GM21360 (cell line): ENCODE measurements around the gene MRPL12.

ENCODE experiments used
- ATAC-seq: cut with Tn5 transposase; IDR thresholded peaks from one replicate; pipeline ENCODE4 v1.9.1; 2021; ENCODE audit warnings: mild to moderate bottlenecking, moderate library complexity; ENCODE audit not compliant: unreplicated experiment

MRPL12 gene

DNA sequence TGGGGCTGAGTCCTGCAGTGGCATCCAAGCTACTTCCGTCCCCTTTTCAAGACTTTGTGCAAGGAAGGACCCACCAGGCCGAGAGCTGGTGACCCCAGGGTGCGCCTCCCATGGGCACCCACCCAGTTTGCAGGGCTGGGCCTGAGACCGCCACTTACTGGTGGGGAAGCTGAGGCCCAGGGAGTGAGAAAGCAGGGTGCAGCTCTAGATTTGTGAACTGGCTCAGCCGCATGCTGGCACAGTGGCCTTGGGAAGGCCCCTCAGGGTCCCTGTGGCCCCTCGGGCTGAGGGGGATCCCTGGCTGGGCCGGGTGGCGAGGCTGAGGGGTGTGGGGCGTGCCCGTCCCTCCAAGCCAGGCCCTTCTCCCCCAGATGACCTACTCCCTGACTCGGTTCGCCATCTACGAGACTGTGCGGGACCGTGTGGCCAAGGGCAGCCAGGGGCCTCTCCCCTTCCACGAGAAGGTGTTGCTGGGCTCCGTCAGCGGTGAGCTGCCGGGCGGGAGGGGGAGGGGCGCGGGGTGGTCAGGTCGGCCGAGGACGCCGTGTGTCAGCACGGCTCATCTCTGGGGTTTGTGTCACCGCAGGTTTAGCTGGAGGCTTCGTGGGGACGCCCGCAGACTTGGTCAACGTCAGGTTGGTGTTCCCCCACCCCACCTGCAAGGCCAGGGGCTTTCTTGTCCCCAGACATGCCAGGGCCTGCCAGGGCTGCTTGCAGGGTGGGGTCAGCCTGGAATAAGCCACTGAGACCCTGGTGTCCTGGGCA, 12.1 kb downstream of the MRPL12 start:
- no peak for ATAC-seq

DNA sequence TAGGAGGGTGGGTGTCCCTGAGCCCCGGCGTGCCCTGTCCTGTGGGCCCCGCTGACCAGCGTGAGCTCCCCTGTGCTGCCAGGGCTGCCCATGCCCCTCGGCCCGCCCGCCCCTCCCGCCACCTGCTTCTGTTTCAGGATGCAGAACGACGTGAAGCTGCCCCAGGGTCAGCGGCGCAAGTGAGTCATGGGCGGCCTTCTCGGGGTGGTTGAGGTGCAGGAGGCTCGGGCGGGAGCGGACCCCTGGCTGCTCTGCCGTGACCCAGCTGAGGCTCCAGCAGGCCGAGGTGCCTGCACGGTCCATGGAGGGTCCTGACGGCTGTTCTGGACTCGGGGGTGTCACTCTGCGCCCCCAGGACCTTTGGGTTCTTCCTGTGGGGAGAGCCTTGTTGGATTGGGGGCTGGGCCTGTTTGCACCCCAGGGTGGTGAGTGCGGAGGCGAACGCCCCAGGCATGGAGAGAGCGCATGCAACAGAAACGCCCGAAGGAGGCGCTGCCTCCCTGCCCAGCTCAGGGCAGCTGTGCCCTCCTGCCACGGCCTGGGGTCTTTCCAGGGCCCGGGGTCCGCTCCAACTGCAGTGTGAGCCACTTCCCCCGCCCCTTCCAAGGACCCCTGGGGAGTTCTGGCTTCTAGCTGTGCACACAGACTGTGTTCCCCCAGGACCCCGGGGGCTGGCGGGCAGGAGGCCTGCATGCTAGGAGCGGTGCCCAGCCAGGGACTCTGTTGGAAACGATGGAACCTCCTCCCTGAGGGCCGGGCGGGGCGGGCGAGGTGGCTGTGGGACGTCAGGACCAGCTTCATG, 12.9 kb downstream of the MRPL12 start:
- ATAC-seq = no peak

DNA sequence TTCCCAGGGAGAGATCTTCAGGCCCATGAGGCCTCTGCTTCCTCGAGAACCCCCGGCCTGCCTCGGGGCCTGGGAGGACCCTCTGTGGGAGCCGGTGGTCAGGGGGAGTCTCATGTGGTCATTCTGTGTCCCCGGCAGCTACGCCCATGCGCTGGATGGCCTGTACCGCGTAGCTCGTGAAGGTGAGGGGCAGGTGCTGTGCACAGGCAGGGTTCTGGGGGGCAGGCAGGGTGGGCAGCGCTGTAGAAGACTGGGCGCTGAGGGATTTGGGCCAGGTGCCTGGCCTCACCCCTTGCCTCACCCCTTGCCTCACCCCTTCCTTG, 13.5 kb downstream of the MRPL12 start:
- ATAC-seq = no peak

GRCh38 chr17:81717049-81717765, 14.0 kb downstream of the MRPL12 start:
- no peak for ATAC-seq

DNA sequence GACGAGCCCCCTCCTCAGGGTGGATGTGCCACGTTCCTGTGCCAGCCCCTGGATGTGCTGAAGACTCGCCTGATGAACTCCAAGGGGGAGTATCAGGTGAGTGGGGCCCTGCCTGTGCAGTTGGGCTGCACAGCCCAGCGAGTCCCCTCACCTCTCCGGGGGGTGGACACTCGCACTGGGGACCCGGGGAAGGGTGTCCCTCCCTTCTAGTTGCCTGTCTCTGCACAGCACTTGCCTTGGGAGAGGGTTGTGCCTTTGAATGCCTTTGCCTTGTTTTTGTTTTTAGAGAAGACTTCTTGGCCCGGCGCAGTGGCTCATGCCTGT, 14.6 kb downstream of the MRPL12 start:
- no peak for ATAC-seq

- ATAC-seq = no peak
Measured at GRCh38 chr17:81719410-81720266, 16.5 kb downstream of the MRPL12 start.

- no peak for ATAC-seq
Measured at GRCh38 chr17:81720267-81721071, 17.3 kb downstream of the MRPL12 start.

GRCh38 chr17:81722184-81723120, 19.3 kb downstream of the MRPL12 start:
- ATAC-seq = no peak

GRCh38 chr17:81723651-81724209, 20.6 kb downstream of the MRPL12 start:
- no peak for ATAC-seq

- ATAC-seq = no peak
Measured at GRCh38 chr17:81725439-81725838, 22.3 kb downstream of the MRPL12 start.

DNA sequence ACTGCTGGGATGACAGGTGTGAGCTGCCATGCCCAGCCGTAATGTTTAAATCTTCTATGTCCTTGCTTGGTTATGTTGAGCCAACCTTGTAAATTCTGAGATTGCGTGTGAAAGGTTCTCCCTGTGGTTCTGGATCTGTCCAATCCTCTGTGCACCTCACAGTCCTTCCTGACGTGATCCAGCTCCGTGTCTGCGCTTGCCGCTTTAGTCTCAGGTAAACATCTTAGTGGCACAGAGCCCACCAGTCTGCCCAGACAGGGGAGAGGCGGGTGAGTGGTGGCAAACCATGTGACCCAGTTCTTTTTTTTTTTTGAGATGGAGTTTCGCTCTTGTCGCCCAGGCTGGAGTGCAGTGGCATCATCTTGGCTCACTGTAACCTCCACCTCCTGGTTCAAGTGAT, 22.8 kb downstream of the MRPL12 start:
- no peak for ATAC-seq

DNA sequence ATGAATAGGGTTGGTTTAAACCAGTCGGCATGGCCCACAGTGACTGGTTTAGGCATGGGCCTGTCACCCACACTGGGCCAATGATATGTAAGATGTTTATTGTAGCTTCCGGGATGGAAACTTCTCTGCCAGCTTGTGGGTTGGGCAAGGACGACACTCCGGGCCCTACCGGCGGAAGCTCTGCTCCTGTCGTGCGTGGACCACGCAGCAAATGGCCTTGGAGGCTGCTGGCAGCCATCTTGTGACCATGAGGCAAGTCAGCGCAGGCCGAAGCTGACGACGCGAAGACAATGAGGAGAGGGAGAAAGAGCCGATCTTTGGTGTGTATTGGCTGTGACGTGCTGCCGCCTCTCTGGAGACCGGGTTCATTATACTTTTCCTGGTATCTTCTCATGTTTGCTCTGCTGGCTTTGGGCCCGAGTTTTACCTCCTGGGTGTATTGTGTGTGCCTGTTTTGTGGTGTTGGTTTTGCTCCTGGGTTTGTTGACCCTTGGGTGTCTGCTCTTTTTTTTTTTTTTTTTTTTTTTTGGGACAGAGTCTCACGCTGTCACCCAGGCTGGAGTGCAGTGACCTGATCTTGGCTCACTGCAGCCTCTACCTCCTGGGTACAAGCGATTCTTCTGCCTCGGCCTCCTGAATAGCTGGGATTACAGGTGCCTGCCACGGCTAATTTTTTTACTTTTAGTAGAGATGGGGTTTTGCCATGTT, 24.3 kb downstream of the MRPL12 start:
- no peak for ATAC-seq

- ATAC-seq = no peak
Measured at GRCh38 chr17:81733507-81734404, 30.6 kb downstream of the MRPL12 start.

- ATAC-seq = no peak
Measured at GRCh38 chr17:81734405-81735263, 31.5 kb downstream of the MRPL12 start.

DNA sequence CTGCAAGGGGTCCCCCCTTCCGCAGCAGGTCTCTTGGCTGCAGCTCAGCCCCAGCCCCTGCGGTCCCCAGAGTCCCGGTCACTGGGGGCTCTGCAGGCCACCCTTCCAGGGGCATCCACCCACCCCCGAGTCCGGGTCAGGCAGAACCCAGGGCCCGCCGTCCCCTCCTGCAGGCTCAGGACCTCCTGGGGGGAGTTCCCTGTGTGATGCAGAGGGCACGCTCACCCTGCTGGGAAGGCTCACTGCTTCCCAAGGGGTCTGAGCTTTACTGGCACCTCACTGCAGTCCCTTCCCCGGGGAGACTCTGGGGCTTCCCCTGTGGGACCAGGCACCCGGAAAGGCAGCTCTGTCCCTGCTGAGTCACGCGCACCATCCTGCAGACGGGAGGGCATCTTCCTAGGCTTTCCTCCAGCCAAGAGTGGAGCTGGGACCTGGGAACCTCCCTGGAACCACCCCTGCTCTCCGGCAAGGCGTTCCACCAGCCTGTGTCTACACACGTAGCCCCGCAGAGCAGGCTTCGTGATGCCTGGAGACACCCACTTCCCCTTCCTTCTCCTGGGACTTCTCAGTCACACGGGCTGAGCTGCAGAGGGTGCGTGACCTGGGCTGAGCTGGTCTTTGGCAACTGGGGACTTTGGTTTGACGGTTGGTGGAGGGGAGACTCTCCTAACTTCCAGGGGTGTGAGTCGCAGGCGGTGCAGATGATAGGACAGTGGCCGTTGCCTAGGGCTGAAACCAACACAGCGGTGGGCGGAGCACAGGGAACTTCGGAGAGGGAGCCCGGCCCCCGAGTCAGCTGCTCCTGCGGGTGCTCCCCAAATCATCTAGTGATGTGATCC, 32.3 kb downstream of the MRPL12 start:
- ATAC-seq = no peak
